ENCODE measurements around the gene ETNPPL. TPM values are rescaled to one million over a fixed set of nuclear protein-coding genes. Genes with fewer than 3 reads are reported as not detected.

Gene ETNPPL
- total and polyA plus RNA-seq, 4 donors, result 0.08 TPM; not detected in 3

DNA sequence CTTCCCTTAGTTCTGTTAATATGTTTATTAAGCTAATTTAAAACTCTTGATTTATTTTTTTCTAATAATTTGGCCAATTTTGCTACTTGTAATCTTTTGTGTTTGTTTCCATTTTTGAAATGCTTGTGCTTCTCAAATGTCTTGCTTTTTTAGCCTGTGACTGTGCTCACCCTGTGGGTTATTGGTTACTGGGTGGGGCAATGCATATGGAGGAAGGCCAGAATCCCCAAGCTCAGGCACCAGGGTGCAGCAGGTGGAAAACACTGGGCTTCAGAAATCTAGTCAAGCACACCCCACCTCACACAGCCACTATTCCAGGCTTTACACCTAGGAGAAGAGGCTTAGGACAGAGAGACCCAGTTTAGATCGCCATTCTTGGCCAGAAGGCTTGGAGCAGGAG is 33.1 kb downstream of the ETNPPL start:
- no peak for ATAC-seq (ENCODE audit: insufficient read depth, low FRiP score)
- Histone ChIP-seq H3K9ac (ENCODE audit: insufficient read depth in 1 of 2, low read length in 2 of 2) (no peak overlapping the region), H3K27ac (ENCODE audit: low read depth in 1 of 2, low read length in 1 of 2) (no peak overlapping the region), H3K36me3 (ENCODE audit: control insufficient read depth in 4 of 4, insufficient read depth in 4 of 4, low read length in 4 of 4) (no peaks in the 10 kb centered on the region), H3K9me3 (ENCODE audit: control insufficient read depth in 4 of 4, insufficient read depth in 3 of 4, low read length in 3 of 4) (peaks cover 0 to 8% (median 1%) of the 10 kb centered on the region in 4 donors), H3K4me3 (no peak overlapping the region), H3K4me1 (ENCODE audit: control insufficient read depth in 5 of 5, insufficient read depth in 5 of 5, low read length in 5 of 5) (no peaks in the 10 kb centered on the region), H3K27me3 (ENCODE audit: control insufficient read depth in 3 of 3, insufficient read depth in 3 of 3, low read length in 2 of 3) (no peaks in the 10 kb centered on the region)
- 90 to 95% methylated on average over 1 of the region's 1 CpG for WGBS, 2 donors
- no peak for DNase-seq
- TF ChIP-seq, protein P1, sequence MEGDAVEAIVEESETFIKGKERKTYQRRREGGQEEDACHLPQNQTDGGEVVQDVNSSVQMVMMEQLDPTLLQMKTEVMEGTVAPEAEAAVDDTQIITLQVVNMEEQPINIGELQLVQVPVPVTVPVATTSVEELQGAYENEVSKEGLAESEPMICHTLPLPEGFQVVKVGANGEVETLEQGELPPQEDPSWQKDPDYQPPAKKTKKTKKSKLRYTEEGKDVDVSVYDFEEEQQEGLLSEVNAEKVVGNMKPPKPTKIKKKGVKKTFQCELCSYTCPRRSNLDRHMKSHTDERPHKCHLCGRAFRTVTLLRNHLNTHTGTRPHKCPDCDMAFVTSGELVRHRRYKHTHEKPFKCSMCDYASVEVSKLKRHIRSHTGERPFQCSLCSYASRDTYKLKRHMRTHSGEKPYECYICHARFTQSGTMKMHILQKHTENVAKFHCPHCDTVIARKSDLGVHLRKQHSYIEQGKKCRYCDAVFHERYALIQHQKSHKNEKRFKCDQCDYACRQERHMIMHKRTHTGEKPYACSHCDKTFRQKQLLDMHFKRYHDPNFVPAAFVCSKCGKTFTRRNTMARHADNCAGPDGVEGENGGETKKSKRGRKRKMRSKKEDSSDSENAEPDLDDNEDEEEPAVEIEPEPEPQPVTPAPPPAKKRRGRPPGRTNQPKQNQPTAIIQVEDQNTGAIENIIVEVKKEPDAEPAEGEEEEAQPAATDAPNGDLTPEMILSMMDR (IDR thresholded peaks at IDR 0.05; ENCODE audit: control extremely low read depth, extremely low read depth), result no peak

DNA sequence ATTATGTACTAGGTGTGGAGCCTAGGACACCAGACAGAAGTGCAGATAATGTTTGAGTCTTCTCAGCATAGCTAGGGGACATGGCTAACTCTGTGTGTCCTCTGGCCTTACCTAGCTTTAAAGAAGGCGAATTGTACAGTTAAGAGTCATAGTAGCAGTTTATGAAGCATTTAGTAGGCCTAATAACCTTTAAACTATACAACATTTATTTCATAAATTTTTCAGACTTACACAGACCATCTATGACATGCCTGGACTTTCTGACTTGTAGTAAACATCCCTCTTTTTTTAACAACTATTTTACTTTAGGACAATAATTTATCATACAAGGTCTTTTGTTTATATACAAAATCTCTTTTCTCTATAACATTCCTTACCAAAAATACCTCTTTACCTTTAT is 37.4 kb downstream of the ETNPPL start:
- H3K4me3 ChIP-seq, result no peak overlapping the region
- H3K9ac ChIP-seq (ENCODE audit: insufficient read depth in 1 of 2, low read length in 2 of 2), result no peak overlapping the region
- H3K9me3 ChIP-seq (ENCODE audit: control insufficient read depth in 4 of 4, insufficient read depth in 3 of 4, low read length in 3 of 4), result peaks cover 0 to 8% (median 1%) of the 10 kb centered on the region in 4 donors
- no peaks in the 10 kb centered on the region for H3K27me3 ChIP-seq (ENCODE audit: control insufficient read depth in 3 of 3, insufficient read depth in 3 of 3, low read length in 2 of 3)
- DNase-seq (no peak), ATAC-seq (ENCODE audit: insufficient read depth, low FRiP score) (no peak)
- no peaks in the 10 kb centered on the region for H3K4me1 ChIP-seq (ENCODE audit: control insufficient read depth in 5 of 5, insufficient read depth in 5 of 5, low read length in 5 of 5)
- TF ChIP-seq, protein P1 (IDR thresholded peaks at IDR 0.05; ENCODE audit: control extremely low read depth, extremely low read depth), result no peak
- H3K27ac ChIP-seq (ENCODE audit: low read depth in 1 of 2, low read length in 1 of 2), result no peak overlapping the region
- WGBS, 2 donors, result 52 to 70% methylated on average over 1 of the region's 1 CpG
- no peaks in the 10 kb centered on the region for H3K36me3 ChIP-seq (ENCODE audit: control insufficient read depth in 4 of 4, insufficient read depth in 4 of 4, low read length in 4 of 4)

DNA sequence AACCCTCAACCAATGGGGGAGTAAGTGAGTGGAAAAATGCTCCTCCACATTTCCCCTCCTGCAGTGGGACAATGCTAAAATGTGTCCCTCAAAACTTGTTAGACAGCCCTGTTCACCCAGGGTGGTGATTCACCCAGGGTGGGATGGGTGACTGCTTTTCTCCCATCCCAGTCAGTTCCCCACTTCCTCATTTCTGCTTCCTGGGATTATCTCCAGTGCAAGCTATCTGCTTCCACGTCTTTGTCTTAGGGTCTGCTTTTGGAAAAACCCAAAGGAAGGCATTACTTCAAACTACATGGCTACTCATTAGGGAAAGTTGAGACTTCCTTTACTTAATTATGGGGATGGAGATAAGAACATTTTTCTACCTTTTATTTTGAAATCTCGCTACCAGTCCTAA is 45.5 kb downstream of the ETNPPL start:
- Histone ChIP-seq H3K27me3 (ENCODE audit: control insufficient read depth in 3 of 3, insufficient read depth in 3 of 3, low read length in 2 of 3) (no peaks in the 10 kb centered on the region), H3K4me3 (no peak overlapping the region), H3K9ac (ENCODE audit: insufficient read depth in 1 of 2, low read length in 2 of 2) (no peak overlapping the region), H3K36me3 (ENCODE audit: control insufficient read depth in 4 of 4, insufficient read depth in 4 of 4, low read length in 4 of 4) (no peaks in the 10 kb centered on the region), H3K9me3 (ENCODE audit: control insufficient read depth in 4 of 4, insufficient read depth in 3 of 4, low read length in 3 of 4) (no peaks in the 10 kb centered on the region), H3K4me1 (ENCODE audit: control insufficient read depth in 5 of 5, insufficient read depth in 5 of 5, low read length in 5 of 5) (no peaks in the 10 kb centered on the region), H3K27ac (ENCODE audit: low read depth in 1 of 2, low read length in 1 of 2) (no peak overlapping the region)
- 65 to 67% methylated on average over 2 of the region's 2 CpGs for WGBS, 2 donors
- DNase-seq (no peak), ATAC-seq (ENCODE audit: insufficient read depth, low FRiP score) (no peak)
- TF ChIP-seq, protein P1 (IDR thresholded peaks at IDR 0.05; ENCODE audit: control extremely low read depth, extremely low read depth), result no peak

DNA sequence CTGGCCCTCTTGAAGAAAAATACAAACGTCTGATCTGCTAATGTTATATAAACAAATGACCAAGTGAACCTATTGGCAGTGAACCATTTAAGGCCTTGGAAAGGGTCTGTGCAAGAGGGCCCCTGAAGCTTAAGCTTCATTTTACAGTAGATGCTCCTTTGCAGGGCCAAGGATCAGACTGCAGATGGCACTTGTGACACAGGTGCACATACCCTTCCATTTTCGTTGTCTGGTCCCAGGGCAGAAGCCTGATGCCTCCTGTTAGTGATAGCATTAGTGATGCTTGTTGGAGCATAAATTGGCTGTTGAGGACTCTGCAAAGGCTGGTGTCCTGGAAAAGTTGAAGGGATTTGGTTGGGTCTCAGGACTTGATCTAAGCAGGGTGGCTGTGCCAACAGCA is 46.5 kb downstream of the ETNPPL start:
- Histone ChIP-seq H3K9ac (ENCODE audit: insufficient read depth in 1 of 2, low read length in 2 of 2) (no peak overlapping the region), H3K27ac (ENCODE audit: low read depth in 1 of 2, low read length in 1 of 2) (no peak overlapping the region), H3K27me3 (ENCODE audit: control insufficient read depth in 3 of 3, insufficient read depth in 3 of 3, low read length in 2 of 3) (no peaks in the 10 kb centered on the region), H3K4me1 (ENCODE audit: control insufficient read depth in 5 of 5, insufficient read depth in 5 of 5, low read length in 5 of 5) (no peaks in the 10 kb centered on the region), H3K36me3 (ENCODE audit: control insufficient read depth in 4 of 4, insufficient read depth in 4 of 4, low read length in 4 of 4) (no peaks in the 10 kb centered on the region), H3K4me3 (no peak overlapping the region), H3K9me3 (ENCODE audit: control insufficient read depth in 4 of 4, insufficient read depth in 3 of 4, low read length in 3 of 4) (no peaks in the 10 kb centered on the region)
- 59% methylated on average over 2 of the region's 2 CpGs for WGBS, 2 donors
- TF ChIP-seq, protein P1 (IDR thresholded peaks at IDR 0.05; ENCODE audit: control extremely low read depth, extremely low read depth), result no peak
- ATAC-seq (ENCODE audit: insufficient read depth, low FRiP score) (no peak), DNase-seq (no peak)
